NCI-H345 treated with DMSO at 0.1 percent for 48 hours (cell line): Measurements from ENCODE around the gene BCAP29.
"Not testable (repeated sequence)": the region's sequence is repeated elsewhere in the genome, so short reads cannot be mapped to it uniquely, and the experiment has no call there.

Experiments
- DNase-seq: peaks from one replicate; lab custom pipeline; 2025; ENCODE audit not compliant: unreplicated experiment; lab: John Stamatoyannopoulos, UW

The BCAP29 gene, protein sequence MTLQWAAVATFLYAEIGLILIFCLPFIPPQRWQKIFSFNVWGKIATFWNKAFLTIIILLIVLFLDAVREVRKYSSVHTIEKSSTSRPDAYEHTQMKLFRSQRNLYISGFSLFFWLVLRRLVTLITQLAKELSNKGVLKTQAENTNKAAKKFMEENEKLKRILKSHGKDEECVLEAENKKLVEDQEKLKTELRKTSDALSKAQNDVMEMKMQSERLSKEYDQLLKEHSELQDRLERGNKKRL

DNA sequence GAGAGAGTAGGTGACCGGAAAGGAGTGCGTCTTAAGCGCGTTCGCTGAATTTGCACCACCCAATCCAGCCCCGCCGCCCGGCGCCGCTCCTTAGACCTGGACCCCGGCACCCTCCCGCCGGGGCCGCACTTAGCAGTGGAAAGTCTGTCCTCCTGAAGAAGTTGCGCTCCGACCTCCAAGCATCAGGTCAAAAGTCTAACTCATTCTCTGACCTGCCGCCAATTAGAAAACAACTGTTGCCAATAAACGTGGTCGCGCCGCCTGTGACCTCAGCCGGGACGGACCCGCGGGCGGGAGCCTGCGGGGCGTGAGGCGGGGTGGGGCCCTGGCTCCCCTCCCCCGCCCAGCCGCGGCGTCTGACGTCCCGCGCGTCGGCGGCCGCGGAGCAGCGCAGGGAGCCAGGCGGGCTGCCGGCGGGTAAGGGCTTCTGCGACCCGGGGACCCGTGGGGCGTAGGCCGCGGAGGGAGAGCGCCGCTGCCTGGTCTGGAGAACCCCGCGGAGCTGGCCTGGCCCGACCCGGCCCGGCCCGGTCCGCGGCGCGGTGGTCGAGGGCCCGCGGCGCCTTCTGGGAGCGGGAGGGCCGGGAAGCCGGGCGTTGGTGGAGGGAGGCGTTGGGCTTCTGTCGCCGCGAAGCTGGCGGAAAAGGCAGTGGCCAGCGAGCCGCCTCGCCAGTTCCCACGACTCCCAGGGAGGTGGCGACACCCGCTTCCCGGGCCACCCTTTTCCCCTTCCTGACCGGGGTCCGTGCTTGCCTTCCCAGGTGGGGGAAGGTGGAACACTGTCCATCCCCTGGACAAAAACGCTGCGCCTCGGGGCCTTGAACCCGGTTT, at the start of gene BCAP29:
BCAP29 (plus strand) TSS at position 362 of the 831 bp plus-strand sequence. CDS start 527 bp downstream, outside the sequence.
- peak; percentile 46 for DNase-seq

- no peak for DNase-seq
These were observed 49.3 kb upstream of the BCAP29 start for GRCh38 chr7:107530751-107531150.

DNA sequence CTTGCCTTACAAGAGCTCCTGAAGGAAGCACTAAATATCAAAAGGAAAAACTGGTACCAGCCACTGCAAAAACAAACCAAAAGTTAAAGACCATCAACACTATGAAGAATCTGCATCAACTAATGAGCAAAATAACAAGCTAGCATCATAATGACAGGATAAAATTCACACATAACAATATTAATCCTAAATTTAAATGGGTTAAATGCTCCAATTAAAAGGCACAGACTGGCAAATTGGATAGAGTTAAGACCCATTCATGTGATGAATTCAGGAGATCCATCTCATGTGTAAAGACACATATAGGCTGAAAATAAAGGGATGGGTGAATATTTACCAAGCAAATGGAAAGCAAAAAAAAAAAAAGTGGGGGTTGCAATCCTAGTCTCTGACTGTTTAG, 45.9 kb upstream of the BCAP29 start:
- DNase-seq = no peak

- DNase-seq = not testable (repeated sequence)
These were observed 42.8 kb upstream of the BCAP29 start for GRCh38 chr7:107537228-107537627.

DNA sequence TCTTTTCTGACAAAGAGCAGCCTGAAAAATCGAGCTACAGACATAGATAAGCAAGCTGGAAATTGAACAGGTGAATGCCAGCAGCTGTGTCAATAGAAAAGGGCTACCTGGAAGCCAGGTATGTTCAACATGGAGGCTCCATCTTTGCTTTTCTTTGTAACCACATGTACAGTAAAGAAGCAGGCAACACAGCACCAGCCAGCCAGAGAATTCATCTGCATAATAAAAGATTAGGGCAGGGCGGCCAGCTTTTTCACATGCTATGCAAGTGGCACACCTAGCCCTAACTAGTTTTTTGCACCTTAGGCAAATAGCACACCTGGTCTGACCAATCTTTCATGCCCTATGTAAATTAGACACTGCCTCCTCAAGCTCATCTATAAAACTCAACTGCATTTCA, 42.0 kb upstream of the BCAP29 start:
- peak; percentile 87 for DNase-seq

DNA sequence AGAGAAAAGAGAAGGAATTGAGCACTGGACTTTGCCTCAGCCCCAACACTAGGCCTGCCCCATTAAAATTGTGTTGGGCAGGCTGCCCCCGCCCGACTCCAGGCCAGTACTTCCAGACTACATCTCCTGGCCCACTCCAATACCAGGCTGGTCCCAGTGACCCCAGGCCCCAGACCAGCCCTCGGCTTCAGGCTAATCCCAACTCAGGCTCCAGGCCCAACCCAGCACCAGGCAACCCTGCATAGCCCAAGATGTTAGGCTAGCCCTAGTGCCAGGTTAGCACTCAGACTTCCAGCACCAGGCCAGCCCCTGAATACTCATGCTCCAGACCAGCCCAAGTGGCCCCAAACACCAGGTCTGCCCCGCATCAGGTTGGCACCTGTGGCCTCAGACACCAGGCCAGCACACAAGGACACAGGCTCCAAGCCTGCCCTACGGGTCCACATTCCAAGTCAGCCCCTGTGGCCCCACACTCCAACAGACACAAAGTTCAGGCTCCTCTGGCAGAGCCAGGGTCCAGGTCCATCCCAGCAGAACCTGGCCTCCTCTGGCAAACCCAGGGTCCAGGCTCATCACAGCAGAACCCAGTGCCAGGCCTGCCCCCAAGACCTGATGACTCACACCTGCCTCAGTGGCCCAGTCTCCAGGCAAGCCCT, 36.6 kb upstream of the BCAP29 start:
- no peak for DNase-seq

- DNase-seq = no peak
These were observed 35.0 kb upstream of the BCAP29 start for GRCh38 chr7:107544848-107545591.

DNA sequence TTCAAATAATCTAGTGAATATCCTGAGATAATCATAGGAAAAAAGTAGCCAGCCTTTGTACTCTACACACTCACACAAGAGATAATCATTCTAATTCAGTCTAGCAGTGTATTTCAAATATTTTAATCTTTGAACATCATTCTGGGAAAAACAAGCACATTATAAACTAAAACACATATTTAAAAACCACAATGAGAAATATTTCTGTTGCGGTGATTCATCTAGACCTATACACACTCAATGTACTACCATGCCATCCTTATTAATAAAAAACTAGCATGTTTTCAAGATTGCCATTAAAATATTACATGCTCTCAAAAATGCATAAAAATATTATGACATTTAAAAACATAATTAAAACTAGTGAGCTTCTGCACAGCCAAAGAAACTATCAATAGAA, 28.1 kb upstream of the BCAP29 start:
- no peak for DNase-seq

- no peak for DNase-seq
These were observed 24.2 kb upstream of the BCAP29 start for GRCh38 chr7:107555893-107556292.

GRCh38 chr7:107559864-107560263, 20.2 kb upstream of the BCAP29 start:
- no peak for DNase-seq

- no peak for DNase-seq
These were observed 19.0 kb upstream of the BCAP29 start for GRCh38 chr7:107560898-107561516.

DNA sequence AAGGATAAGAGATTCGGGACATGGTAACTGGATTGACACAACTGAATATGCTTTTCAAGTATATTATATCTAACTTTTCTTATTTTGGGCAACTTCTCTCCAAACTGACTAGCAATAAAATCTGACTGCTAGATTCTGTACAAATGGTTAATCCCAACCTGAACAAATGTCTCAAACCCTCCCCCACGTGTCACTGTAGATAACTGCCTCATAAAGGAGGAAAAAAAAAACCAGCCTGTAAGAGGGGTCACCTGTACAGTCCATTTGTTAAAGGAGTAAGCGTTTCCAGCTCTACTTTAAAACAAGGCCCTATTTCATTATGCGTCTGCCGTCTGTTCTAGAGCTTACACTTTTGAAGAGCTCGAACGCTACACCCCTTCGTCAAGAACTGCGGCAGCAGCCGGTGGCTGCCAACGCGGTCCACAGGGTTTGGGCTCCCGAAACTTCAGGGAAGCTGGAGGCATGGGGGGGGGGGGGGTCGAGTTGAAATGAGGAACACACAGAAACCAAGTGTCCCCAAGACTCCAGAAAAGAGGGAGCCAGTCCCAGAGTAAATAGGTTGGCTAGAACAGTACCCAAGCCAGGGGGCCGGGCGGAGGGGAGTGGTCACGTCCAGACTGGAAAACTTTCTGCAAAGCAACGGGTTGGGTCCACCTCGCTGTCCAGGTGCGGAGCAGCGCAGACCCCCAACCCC, 16.8 kb upstream of the BCAP29 start:
- DNase-seq = no peak

DNA sequence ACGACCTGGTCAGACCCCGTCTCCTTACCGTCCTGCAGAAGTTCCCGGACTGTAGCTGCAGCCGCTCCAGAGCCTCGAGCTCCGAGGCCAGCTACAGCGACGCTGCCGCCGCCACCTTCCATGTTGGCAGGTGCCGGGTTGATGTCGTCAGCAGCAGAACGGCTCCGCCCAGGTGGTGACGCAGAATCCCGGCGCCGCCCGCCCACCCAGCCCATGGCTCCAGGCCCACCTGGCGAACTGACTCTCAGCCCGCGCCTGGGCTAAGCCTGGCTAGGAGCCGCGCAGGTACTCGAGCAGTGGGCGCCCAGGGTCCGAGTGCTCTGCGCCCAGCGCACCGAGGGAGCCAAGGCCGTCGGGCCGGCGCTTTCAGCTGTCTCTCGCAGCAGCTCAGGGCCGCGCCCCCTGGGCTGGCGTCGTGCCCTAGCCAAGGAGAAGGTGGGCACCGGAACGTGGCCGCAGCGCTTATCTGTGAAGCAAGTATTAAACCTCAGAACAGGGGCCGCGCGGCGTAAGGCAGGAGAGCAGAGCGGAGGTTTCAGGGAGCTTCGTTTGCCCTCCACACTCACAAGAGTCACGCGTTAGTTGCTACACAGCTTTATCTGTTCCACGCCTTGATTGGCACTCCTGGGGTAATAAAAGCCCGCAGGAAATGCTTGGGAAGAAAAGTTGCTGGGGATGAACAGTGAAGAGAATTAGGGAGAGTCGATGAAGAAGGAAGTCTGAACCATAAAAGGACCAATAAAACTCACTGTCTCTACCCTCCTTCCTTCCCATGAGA, 16.1 kb upstream of the BCAP29 start, which contains the start of the genes COG5 and DUS4L:
COG5 (minus strand) TSS at position 146 of the 778 bp plus-strand sequence; CDS start at position 122, 24 bp downstream.
DUS4L (plus strand) TSS at position 197 of the 778 bp plus-strand sequence. CDS start 3,100 bp downstream, outside the sequence.
- DNase-seq = peak; percentile 64

- no peak for DNase-seq
These were observed 15.3 kb upstream of the BCAP29 start for GRCh38 chr7:107564553-107565298.

- no peak for DNase-seq
These were observed 9.7 kb upstream of the BCAP29 start for GRCh38 chr7:107570298-107570697.

GRCh38 chr7:107573537-107573936, 6.5 kb upstream of the BCAP29 start:
- DNase-seq = no peak

DNA sequence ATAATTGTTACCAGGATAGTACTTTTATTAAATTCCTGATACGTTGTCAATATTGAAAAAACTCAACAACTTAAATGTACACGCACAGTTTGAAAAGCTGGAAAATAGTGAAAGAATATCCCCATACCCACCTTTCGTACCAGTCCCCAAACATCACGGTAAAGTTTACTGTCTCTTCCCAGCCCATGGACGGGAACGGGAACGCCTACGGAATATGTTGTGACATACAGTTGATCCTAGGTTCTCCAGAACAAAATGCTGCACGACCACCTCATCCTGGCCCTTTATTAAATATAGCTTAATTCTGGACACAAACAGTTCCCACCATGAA, 527 bp upstream of the BCAP29 start:
- no peak for DNase-seq

- no peak for DNase-seq
These were observed 804 bp downstream of the BCAP29 start for GRCh38 chr7:107580716-107581383.
